ENCODE measurements around the gene DCP1B.
A peak's percentile ranks its signal among the peaks of the same experiment; 100 is the strongest.

DCP1B gene

GRCh38 chr12:2017546-2018337 is 13.5 kb upstream of the DCP1B start:
- peak; percentile 27 for DNase-seq

- no peak for DNase-seq
Observed at GRCh38 chr12:2016862-2017545, 12.7 kb upstream of the DCP1B start.

GRCh38 chr12:2014231-2014630 is 10.0 kb upstream of the DCP1B start:
- no peak for DNase-seq

GRCh38 chr12:2013527-2014223 is 9.4 kb upstream of the DCP1B start:
- no peak for DNase-seq

- DNase-seq, result no peak
Observed at GRCh38 chr12:2013086-2013485, 8.8 kb upstream of the DCP1B start.

GRCh38 chr12:2011643-2012607 is 7.7 kb upstream of the DCP1B start:
- peak; percentile 1 for DNase-seq

- DNase-seq, result no peak
Observed at GRCh38 chr12:2009623-2010022, 5.4 kb upstream of the DCP1B start.

- DNase-seq, result no peak
Observed at GRCh38 chr12:2008677-2009076, 4.4 kb upstream of the DCP1B start.

- no peak for DNase-seq
Observed at GRCh38 chr12:2003676-2004112, 563 bp downstream of the DCP1B start.

GRCh38 chr12:1995205-1995896 is 8.9 kb downstream of the DCP1B start:
- no peak for DNase-seq

- DNase-seq, result no peak
Observed at GRCh38 chr12:1994429-1995143, 9.7 kb downstream of the DCP1B start.

- DNase-seq, result no peak
Observed at GRCh38 chr12:1993871-1994371, 10.3 kb downstream of the DCP1B start.

- DNase-seq, result no peak
Observed at GRCh38 chr12:1993341-1993740, 10.9 kb downstream of the DCP1B start.

GRCh38 chr12:1992732-1993131 is 11.5 kb downstream of the DCP1B start:
- DNase-seq, result no peak

- DNase-seq, result no peak
Observed at GRCh38 chr12:1989111-1989510, 15.1 kb downstream of the DCP1B start.

GRCh38 chr12:1984759-1985158 is 19.5 kb downstream of the DCP1B start:
- DNase-seq, result no peak

- no peak for DNase-seq
Observed at GRCh38 chr12:1980282-1980681, 24.0 kb downstream of the DCP1B start.

- DNase-seq, result no peak
Observed at GRCh38 chr12:1978078-1978862, 26.0 kb downstream of the DCP1B start.

GRCh38 chr12:1977588-1977987 is 26.7 kb downstream of the DCP1B start:
- DNase-seq, result no peak

GRCh38 chr12:1977109-1977508 is 27.1 kb downstream of the DCP1B start:
- no peak for DNase-seq
